GM19193 (cell line): ENCODE data around the gene COL27A1.

Experiments
- POLR2A ChIP-seq: IDR thresholded peaks from 4 replicates; pipeline ENCODE4 v1.6.1; 2011; ENCODE audit not compliant: insufficient read depth, insufficient read length; ENCODE audit errors: extremely low read depth

The COL27A1 gene

DNA sequence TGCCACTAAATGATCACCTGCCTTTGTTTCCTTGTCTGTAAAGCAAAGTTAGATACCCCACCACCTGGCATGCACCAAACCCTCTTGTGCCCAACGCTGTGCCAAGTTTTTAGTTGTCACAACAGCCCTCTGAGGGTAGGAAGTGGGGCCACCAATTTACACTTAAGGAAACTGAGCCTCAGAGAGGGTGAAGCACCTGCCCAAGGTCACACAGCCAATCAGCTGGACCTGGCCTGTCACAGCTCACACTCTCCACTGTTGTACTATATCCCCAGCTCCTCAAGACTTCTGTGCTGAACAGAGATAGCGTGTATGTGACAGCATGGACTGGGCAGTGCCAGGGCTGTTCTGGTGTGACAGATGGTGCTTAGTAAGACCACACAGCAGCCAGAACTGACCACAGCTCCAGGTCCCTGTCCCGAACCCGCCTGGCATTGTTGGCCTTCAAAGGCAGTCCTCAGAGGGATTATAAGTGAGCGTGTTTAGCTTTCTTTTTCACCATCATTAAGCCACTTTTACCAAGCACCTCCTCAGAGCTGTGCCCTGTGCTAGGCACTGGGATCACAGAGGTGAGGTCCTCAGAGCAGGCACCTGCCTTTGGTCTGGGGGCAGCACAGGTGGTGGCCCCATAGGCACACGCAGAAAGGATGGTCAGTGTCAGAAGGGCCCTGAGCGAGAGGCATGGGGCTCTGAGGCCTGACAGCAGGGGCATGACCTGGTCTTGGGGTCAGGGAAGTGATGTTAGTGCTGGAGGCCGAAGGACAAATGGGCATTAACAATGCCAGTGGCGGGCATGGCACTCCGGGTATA, 71.1 kb downstream of the COL27A1 start:
- no peak for TF ChIP-seq POLR2A

DNA sequence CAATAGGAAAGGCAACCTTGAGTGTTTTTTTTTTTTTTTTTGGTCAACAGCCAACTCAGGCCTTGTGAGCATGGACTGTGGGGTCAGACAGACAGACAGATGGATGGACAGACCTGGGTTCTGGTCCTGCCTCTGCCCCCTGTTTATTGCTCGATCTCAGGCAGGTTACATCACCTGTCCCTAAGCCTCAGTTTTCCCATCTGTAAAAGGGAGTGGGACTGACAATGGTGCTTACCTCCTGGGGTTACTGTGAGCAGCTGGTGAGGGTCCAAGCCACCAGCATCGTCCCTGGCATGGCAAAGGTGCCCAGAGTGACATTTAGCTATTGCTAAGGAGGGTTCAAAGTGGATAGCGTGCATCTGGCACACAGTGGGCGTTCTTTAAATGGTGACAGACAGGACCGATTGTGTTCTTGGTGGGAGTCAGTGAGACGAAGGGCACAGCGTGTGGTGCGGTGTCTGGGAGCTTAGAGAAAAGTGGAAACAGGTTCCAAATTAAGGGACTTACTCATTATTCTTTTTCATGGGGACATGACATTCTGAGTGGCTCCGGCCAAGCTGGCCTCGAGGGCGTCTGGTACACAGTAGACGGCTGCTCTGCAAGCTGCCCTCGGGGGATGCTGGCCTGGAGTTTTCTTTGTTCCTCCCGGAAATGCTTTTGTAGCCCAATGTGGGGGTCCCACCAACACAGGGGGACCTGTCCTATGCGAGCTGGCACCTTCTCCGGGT, 72.1 kb downstream of the COL27A1 start:
- TF ChIP-seq POLR2A, result no peak

DNA sequence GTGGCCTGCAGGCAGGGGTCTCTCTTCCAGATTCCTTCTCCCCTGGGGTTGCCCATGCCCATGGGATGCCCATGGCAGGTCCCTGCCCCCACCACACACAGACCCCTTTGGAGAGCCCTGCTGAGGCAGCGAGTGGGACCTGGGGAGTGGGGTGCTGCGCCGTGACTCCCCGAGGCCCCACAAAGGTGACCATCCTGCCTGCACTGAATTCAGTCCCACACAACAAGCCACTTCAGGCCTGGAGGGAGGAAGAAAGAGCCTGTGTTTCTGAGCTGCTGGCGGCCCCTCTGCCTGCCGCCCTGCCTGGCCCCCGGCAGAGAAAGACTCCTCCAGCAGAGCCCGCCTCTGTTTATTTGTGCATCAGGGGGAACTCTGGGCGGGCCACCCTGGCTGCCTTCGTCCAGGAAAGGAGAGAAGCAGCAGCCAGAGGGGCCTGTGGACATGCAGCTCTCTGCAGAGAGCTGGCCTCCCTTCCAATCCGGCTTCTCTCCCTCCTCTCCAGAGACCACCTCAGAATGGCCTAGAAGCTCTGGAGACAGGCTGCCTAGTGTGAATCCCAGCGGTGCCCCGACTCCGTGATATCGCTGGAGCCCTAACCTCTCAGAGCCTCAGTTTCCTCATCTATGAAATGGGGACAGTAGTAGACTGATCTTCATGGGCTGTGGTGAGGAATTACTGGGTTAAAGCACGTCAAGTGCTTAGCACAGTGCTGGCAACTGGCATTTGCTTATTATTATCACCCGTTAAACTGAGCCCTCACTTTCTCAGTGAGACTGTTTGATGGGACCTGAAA, 72.9 kb downstream of the COL27A1 start:
- no peak for TF ChIP-seq POLR2A

DNA sequence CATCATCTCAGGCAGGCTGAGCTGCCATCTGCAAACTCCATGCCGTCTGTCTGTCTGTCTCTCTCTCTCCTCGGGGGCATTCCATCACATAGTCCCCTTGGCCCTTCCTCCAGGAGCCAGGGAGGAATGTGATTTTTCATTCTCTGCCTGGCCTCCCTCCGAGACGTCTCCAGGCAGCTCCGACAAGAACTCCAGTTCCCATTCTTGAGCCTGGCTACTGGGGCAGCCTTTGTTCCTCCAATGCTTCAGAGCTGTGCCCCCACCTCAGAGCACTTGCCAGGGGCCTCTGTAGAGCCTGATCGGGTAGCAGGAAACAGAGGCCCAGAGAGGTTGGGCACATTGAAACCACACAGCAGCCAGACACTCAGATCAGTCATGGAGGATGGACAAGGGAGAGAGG, 74.0 kb downstream of the COL27A1 start:
- TF ChIP-seq POLR2A, result no peak

DNA sequence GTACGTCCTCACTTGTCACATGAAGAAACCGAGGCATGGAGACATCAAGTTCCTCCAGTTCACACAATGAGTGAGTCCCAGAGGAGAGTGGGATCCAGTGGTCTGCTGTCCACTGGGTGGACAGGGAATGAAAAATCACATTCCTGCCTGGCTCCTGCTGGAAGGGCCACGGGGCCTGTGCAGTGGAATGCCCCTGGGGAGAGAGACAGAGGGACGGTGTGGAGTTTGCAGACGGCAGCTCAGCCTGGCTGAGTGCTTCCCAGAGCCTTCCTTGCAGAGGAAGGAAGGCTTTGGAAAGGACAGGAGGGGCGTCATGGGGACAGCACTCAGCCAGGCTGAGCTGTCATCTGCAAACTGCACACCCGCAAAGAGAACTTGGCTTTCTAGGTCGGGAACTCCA, 74.7 kb downstream of the COL27A1 start:
- no peak for TF ChIP-seq POLR2A

DNA sequence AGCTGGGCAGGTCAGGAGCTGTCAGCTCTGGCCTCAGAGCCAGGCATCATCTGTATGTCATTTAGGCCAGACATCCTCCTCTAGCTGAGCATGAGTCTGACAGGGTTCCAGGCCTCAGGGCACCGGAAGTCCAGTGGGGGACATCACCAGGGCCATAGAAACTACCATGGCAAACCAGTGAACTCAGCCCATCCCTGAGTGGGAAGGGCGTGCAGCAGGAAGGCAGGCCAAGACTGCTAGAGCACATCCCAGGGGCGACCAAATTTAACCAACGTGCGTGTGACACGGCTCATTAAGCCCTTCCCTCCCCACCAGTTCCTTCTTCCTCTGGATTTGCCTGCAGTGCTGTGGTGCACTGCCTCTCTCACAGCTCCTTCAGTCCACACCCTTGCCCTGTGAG, 75.9 kb downstream of the COL27A1 start:
- no peak for TF ChIP-seq POLR2A

DNA sequence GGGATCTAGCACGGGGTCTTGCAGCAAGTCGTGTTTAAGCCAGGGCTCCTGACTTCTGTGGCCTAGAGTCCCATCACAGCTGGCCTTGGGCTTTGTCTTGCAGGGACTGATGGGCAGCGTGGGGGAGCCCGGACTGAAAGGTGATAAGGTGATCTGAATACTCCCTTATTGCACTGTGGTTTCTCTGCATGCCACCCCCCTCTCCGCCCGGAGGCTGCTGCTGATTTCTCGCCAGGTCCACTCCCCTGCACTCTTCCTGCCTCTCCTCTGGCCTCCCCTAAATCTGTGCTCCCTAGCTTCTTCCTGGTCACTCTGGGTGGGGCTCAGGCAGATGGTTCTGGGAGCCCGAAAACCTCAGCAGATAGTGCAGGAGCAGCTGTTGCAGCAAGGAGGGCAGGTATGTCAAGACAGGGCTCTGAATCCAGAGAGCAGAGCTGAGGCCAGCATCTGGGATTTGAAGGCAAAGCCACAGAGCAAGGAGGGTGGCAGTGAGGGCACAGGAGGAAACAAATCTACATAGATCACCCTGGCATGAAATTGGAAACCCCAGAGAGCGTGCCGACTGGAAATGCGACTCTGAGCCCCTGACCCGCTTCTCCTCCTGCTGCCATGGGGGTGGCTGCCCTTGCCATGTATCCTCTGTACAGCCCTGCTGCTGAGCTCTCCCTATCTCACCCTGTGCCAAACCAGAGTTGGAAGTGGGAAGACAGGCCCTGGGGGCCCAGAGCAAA, 76.5 kb downstream of the COL27A1 start:
- no peak for TF ChIP-seq POLR2A

DNA sequence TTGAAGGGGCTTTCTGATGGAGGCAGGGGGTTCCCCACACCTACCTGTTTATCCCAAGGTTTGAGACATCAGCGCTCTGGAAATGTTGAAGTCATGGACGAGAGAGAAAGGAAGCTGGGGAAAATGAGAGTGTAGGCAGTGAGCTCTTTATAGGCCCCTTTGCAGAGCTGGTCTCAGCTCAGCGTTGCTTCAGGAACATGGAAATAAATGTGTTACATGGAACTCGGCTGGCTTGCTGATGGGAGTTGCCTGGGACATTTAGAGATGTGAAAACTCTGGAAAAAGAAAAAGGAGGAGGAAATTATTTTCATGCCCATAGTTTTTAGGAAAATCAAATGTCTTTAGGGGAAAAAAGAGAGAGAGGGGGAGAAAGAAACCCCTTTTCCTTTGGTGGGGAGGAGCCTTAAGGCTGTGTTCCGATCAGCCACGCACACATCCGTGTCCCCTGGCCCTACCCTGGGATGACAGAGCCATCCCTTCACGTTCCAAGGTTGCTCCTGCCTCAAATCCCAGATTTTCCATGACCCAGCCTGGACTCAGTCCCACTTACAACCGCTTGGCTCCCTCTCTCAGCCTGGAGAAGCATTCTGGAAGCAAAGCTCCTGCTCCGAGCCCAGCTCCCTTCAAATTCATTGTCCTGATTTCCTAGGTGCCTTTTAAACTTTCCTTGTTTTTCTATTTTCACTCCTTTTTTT, 78.3 kb downstream of the COL27A1 start:
- TF ChIP-seq POLR2A, result no peak

DNA sequence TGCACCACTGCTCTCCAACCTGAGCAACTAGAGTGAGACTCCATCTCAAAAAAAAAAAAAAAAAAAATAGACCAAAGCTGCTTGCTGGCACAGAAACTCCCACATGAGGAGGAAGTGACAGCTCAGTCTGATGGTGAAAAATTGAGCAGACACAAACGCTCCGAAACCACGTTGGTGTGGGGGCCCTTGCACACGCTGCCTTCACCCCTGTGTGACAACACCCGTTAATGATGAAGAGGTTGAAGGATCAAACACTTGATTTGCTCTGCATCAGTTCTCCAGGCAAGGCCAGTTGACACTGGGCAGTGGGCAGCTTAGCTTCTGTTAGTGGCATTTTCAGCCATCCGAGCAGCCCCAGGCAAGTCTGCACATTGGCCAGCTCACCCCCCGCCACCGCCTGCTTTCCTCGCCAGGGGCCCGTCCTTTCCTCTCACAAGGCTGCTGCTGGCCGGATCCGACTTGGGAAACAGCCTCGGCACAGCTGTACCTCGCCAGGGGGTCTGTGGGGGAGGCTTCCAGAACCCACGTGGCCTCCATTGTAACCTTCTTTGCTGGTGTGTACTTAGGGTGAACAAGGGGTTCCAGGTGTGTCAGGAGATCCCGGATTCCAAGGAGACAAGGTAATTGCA, 79.8 kb downstream of the COL27A1 start:
- TF ChIP-seq POLR2A, result no peak

DNA sequence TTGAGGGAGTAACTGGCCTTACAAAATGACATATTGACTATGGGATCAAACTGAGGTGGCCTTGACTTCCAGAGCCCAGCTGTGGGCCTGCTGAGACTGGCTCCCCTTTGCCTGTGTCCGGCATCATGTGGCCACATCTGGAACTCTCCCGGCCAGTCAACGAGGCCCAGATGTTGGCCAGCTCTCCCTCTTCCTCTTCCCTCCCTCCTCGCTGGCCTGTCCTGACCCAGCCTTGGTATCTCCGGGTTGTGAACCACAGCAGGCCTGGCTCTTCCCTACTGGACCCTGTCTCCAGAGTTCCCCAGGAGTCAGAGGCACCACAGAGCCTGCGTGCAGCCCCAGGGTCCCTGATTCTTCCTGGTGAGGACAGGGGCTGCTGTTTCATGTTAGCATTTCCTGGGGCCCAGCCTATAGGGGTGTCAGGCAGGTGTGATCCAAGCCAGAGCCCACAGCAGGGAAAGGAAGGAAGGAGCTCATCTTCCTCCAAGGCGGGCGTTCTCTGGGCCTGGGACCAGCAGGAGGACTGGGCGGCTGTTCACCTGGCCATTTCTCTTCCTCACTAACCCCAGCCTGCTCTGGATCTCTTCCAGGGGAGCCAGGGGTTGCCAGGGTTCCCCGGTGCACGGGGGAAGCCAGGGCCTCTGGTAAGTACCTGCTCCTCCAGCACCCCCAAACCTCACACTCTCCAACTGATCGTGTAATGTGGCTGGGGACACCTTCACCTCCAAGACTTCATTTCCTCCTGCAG, 81.2 kb downstream of the COL27A1 start:
- no peak for TF ChIP-seq POLR2A

DNA sequence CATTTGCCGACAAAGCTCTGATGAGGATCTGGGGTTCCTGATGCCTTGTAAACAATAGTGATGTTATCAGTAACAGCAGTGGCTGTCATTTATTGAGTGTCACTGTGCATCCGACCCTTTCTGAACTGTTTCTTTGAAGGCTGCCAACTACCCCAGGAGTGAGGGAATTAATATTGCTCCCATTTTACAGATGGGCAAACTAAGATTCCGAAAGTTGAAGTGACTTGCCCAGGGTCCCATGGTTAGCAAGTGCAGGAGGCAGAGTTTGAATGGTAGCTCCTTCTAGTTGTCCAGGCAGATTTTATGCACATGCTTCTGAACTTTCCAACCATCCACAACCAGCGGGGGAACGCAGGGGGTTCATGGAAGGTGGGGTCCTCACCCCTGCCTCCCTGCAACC, 81.9 kb downstream of the COL27A1 start:
- no peak for TF ChIP-seq POLR2A

DNA sequence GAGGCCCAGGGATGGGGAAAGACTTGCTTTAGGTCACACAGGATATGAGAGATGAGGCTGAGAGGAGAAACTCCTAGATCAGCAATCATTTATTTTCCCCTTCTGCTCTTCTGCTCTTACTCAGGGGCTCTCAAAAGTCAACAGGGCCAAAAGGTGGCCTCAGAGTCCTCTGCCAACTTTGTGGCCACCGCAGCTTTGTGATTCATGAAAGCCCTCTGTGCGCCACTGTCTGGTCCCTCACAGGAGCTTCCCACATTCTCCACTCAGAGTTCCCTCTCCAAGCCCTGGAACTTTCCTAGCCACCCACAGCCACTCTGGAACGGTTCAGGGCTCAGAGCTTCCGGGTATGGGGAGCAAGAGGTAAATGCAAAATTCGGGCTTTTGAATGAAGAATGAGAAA, 82.4 kb downstream of the COL27A1 start:
- no peak for TF ChIP-seq POLR2A

DNA sequence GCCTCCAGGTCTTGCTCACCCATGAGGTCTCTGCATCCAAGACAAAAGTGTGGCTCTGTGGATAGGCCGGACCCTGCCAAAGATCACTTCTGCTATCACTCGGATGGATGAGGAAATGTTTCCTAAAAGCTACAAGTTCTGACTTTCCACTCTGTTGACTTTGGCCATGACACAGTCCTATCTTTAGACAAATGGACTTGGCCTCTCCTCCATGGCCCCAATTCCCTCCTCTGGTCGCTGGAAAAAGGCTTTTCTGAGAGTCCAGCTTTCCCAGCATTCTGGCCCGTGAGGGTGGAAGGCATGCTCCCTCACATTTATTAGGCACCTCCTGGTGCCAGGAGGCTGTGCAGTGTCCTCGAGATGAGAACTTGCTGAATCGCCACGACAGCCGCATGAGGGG, 83.1 kb downstream of the COL27A1 start:
- TF ChIP-seq POLR2A, result no peak
